GM19372 (cell line): ENCODE data around the gene SHROOM4.

ENCODE experiments used
- ATAC-seq: cut with Tn5 transposase; IDR thresholded peaks from one replicate; pipeline ENCODE4 v1.9.1; 2021; ENCODE audit warnings: mild to moderate bottlenecking, low read depth, moderate library complexity; ENCODE audit not compliant: unreplicated experiment

Gene SHROOM4

GRCh38 chrX:50798783-50799182, 15.2 kb downstream of the SHROOM4 start:
- no peak for ATAC-seq

- ATAC-seq = no peak
Observed at GRCh38 chrX:50787099-50787498, 26.9 kb downstream of the SHROOM4 start.

- ATAC-seq = no peak
Observed at GRCh38 chrX:50780144-50780543, 33.9 kb downstream of the SHROOM4 start.

- no peak for ATAC-seq
Observed at GRCh38 chrX:50779694-50780093, 34.3 kb downstream of the SHROOM4 start.

DNA sequence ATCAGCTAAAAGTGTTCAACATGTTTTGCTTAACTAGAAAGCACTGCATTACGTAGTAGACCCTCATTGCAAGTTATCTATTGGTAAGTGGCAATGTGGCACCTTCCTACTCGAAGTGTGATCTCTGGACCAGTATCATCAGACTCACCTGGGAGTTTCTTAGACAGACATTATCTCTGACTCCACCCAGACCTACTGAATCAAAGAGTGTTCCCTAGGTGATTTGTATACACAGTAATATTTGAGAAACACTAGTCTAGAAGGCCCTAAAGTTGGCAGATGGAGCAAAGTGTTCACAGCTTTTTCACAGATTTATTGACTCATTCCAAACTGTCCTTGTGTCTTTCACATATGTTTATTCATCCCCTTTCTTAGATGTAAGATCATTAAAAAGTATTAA, 35.7 kb downstream of the SHROOM4 start:
- ATAC-seq = no peak

DNA sequence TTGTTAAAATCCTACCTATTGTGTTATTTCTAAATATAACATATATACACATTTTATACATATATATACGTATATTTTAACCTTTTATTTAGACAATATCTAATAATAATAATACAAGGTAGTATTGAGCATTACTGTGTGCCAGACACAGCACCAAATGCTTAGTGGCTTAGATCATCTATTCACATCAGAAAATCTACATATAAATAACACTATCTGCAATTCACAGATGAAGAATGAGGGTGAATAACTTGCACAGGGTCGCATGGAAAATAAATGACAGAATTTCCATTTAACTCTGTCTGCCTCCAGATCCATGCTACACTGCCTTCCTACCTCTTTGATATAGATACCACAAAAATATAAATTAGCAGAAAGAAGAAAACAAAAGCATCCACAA, 37.7 kb downstream of the SHROOM4 start:
- ATAC-seq = no peak

- ATAC-seq = no peak
Observed at GRCh38 chrX:50771382-50771781, 42.6 kb downstream of the SHROOM4 start.

DNA sequence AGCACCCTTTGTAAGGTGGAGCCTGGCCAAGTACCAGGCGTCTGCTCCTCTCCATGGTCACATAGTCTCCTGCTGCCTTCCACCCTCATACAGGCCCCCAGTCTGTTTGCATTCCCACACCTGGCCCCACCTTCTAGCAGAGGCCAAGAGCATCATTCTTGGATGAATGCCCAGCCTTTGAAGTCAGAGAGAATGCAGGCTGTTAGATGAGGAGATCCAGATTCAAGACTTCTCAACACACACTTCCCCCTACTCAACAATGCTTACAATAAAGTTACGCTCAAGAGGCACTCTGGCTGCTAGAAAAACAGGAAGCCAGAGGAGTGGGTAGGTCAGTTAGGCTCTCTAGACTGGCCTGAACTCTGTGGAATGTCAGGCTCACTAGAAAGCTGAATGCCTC, 43.3 kb downstream of the SHROOM4 start:
- no peak for ATAC-seq

- ATAC-seq = no peak
Observed at GRCh38 chrX:50769389-50770063, 44.5 kb downstream of the SHROOM4 start.

DNA sequence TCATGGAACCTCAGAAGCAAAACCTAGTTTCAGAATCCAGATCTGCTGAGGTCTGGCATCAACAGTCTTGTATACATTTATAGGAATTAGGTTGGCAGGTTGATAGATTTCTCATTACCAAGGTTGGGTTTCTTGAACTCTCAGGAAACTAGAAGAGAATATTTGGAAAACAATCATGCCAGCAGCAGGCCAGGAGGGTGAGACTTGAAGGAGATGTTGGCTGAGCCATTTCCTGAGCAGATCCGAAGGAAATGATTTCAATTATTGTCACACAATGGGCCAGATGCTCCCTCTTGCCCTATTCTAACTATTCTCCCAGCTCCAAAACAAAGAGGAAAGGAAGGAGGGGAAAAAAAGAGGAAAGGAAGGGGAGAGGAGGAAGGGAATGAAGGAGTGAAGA, 45.2 kb downstream of the SHROOM4 start:
- no peak for ATAC-seq

GRCh38 chrX:50765986-50766385, 48.0 kb downstream of the SHROOM4 start:
- ATAC-seq = no peak

DNA sequence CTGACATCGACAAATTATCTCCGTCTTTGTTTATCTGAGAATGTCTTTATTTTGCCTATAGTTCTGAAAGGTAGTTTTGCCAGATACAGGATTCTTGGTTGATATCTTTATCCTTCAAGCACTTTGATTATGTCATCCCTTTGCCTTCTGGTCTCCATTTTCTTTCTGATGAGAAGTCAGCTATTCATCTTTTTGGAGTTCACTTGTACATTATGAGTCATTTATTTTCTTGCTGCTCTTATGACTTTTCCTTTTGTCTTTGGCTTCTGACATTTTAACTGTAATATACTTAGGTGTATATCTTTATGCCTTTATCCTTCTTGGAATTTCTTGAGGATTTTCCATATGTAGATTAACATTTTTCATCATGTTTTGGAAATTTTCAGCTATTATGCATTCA, 51.4 kb downstream of the SHROOM4 start:
- ATAC-seq = no peak

DNA sequence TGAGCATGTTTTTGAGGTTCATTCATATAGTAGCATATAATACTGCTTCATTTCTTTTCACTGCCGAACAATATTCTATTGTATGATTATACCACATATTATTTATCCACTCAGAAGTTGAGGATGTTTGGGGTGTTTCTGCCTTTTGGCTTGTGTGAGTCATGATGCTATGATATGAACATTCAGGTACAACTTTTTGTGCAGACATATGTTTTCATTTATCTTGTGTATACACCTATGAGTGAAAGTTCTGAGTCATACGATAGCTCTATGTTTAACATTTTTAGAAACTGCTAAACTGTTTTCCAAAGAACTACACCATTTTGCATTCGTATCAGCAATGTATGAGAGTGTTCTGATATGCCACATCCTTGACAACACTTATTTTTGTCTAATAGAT, 57.7 kb downstream of the SHROOM4 start:
- no peak for ATAC-seq

- ATAC-seq = no peak
Observed at GRCh38 chrX:50751091-50751490, 62.9 kb downstream of the SHROOM4 start.

DNA sequence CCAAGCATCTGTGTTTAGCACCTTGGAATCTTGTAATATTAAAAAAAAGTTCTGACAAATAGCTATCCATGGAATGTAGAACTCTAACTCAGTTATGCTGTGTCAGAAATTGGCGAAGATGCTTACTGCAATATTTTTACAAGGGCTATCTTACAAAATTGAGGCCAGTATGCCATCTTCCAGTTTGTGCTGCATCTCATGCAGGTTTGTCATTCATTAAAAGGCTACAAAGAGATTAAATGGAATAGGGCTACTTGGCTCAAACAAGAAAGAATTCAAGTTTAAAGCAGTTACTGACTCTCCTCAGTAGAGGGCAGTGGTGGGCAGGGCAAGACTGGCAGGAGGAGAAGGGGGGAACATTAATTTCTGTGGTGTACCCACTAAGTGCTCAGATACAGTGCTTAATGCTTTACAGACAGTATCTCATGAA, 66.5 kb downstream of the SHROOM4 start:
- no peak for ATAC-seq

GRCh38 chrX:50736656-50737055, 77.3 kb downstream of the SHROOM4 start:
- no peak for ATAC-seq

GRCh38 chrX:50726296-50726695, 87.7 kb downstream of the SHROOM4 start:
- no peak for ATAC-seq

DNA sequence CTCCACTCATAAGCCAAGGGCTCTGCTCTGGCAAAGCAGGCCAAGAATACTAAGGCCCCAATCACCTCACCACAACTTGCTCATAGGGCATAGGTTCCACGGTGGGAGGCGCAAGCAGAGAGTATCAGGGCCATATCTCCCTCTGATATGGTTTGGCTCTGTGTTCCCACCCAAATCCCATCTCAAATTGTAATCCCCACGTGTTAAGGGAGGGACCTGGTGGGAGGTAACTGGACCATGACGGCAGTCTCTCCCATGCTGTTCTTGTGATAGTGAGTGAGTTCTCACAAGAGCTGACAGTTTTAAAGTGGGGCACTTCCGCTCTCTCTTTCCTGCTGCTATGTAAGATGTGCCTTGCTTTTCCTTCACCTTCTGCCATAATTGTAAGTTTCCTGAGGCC, 88.7 kb downstream of the SHROOM4 start:
- no peak for ATAC-seq

DNA sequence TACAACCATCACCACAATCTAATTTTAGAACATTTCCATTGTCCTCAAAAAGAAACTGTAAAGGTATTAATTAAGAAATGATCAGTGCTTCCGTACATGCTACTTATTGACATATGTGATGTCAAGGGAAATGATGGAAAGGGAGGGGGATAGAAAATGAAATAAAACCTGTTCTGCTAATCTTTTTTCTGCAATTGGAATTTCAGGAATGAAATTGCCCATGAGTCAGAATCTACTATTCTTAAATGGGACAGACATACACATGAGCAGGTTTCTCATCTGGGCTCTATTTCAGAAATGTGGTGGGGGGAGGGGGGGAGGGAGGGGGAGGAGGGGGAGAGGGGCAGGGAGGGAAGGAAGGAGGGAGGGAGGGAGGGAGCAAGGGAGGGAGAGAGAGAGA, 91.0 kb downstream of the SHROOM4 start:
- no peak for ATAC-seq

DNA sequence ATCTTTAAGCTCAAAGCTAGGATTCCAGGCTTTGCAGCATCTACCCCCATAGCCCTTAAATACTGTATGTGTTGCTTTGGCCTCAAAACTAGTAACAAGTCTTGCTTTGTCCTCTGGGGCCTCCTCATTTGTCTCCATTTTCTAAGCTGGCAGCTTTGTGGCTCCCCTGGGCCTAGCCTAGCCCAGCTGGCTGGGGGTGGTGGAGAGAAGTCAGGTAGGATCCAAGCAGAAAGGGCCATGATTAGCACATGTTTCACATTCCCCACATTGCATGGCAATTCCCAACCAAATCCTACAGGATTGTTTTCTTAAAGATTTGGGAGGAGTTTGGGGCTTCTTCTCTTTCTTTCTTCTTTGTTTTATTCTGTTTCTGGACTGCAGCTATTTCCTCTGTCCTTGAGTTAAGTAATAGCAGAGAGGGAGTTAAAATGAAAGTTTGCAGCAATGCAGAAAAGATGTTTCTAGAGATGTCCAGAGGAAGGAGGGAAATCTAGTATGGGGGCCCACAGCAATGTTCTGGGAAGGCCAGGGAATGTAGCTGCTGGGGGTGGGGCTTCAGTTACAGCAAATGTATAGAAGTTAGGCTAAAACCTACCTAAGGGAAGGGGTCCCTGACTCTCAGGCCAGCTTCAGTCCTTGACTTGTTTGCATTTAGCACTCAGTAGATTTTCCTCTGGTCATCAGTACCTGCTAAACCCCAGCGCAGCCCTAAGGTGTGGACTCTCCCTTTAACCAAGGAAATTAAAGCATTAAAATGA, 92.1 kb downstream of the SHROOM4 start:
- no peak for ATAC-seq

DNA sequence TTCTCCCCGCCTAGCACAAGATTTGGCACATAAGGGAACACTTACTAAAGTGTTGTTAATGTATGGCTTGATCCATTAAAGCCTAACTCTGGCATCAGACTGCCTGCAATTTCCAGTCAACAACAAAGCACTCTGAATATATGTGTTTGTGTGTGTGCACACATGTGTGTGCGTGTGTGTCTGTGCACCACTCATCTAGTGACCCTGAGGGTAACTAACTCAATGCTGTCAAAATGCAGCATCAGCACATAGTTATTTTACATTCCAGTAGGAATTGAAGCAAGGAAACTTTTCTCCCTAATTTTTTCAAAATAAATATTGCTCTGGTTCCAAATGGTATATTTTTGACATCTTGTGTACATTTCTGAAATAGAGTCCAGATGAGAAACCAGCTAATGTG, 94.4 kb downstream of the SHROOM4 start:
- no peak for ATAC-seq

DNA sequence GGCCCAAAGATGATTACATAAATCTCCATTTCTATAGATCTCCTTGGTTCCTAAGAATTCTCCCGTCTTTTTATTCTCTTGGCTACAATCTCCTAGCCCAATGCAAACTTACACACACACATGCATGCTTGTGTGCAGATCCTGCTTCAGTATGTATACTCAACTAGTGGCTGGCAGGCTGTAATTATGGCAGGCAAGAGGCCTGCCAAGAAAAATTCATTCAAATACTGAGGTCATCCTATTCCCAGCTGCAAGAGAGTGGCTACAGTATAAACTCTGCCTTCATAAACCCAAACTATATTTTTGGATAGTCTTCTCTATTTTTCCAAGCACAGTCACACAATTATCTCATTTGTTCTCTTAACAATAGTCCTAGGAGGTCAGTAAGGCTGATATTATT, 95.2 kb downstream of the SHROOM4 start:
- ATAC-seq = no peak
